ENCODE results near the gene VTI1A. TPM values are rescaled to one million over a fixed set of nuclear protein-coding genes. Genes with fewer than 3 reads are reported as not detected.

The VTI1A gene
- total and polyA plus RNA-seq, 9 of the 15 experiments (the other 6 are each of a cell fraction or from before 2014, with no cell fraction given), result 9.3 to 21.4 (median 16.0) TPM

DNA sequence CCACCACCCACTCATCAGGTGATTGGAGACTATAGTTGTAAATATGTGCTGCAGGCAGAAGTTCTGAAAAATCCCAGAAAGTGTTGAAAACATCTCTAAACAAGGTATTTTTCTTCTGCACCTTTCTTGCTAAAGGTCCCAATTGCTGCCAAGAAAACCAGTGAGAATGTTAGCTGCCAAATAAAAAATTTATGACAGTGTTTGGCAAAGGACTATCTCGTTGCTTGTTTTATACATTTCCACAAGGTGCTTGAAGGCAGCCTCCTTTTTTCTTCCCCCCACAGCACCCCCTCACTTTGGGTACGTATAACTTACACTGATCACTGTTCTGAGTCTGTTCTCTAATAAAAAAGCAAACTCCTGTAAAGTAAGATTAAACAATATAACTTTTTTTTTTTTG is 344.4 kb downstream of the VTI1A start:
- Histone ChIP-seq H3K4me3 (no peak overlapping the region), H3K9me3 (replicated peaks; ENCODE audit: control insufficient read depth, insufficient read depth, low read depth, low read length) (no peaks in the 10 kb centered on the region; the same call in 1 of the 2 replicates), H3K4me1 (replicated peaks in 1 of 2; ENCODE audit: control insufficient read depth in 2 of 2, insufficient read depth in 2 of 2, low read length in 2 of 2) (no peaks in the 10 kb centered on the region), H4K20me1 (replicated peaks; ENCODE audit: control insufficient read depth, insufficient read depth, low read length) (no peaks in the 10 kb centered on the region; the same call in 1 of the 2 replicates), H3K36me3 (ENCODE audit: control insufficient read depth, insufficient read depth, low read length) (no peaks in the 10 kb centered on the region), H2AFZ (ENCODE audit: low read depth, low read length) (no peak overlapping the region), H3K79me2 (ENCODE audit: control insufficient read depth, insufficient read depth, low read length) (no peaks in the 10 kb centered on the region), H3K27ac (ENCODE audit: extremely low read depth, low read depth, low read length) (no peak overlapping the region), H3K9me1 (ENCODE audit: control insufficient read depth, insufficient read depth, low read length) (no peaks in the 10 kb centered on the region), H3K27me3 (ENCODE audit: control insufficient read depth in 2 of 2, insufficient read depth in 2 of 2, low read length in 2 of 2) (no peaks in the 10 kb centered on the region), H3K9ac (ENCODE audit: insufficient read depth in 1 of 2, low read depth in 2 of 2, low read length in 2 of 2) (no peak overlapping the region), H3K4me2 (ENCODE audit: insufficient read depth, low read length) (no peak overlapping the region)
- ATAC-seq, result no peak
- in situ Hi-C loops (cut with MboI) (no loop called here), intact Hi-C loops (cut with micrococcal nuclease) (no loop called here)
- ChIA-PET POLR2A (interaction anchor here (0.6 kb wide), 1 partner anchor 111 kb away, joined by 3 read pairs; no protein-coding TSS in a partner anchor), CTCF (ENCODE audit: low intra/inter-chr PET ratio) (no interaction called here)
- DNase-seq (ENCODE audit: extremely low read depth in 1 of 4, low spot score in 3 of 4), result no peak
- TF ChIP-seq STAG1 (CRISPR knock-in tag; IDR thresholded peaks at IDR 0.05; ENCODE audit: borderline replicate concordance) (no peak), BACH1 (tag; IDR thresholded peaks at IDR 0.05) (no peak), HSF4 (CRISPR knock-in tag; IDR thresholded peaks at IDR 0.05; ENCODE audit: borderline replicate concordance) (no peak)
- no peak for FAIRE-seq
- no TSS peak for BruUV-seq (replicated peaks)
- WGBS (ENCODE audit: insufficient coverage, low coverage, missing lambda C conversion rate), result 33% methylated on average over 1 of the region's 2 CpGs

DNA sequence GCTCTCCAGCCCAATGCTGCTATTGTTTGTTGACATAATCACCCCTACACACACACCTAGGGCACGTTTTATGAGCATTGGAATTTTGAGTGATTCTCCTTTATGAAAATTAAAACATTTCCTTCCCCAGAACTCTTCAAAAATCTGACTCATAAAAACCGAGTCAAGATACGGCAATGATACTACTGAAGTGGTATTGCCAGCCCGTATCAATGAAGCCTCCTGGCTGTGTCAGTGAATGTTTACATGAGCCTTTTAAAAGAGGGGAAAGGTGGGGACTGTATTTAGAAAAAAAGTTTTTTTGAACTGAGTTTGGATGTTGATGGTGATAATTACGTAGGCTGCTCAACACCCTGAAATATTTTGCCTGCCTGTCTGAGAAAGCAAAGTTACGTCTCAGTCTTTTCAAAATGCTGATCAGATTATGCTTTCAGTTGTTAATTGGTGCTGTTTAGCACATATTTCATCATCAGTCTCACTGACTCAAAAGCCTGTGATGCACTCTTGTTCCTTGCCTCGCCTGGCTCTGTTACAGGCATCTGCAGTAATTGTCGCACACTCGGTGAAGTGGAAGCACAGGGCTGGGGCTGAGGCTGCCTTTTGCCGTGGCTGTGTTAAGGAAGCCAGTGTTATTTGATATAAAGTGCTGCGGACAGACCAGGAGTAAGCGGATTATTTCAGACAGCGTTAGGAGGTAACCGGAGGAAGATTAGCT is 345.6 kb downstream of the VTI1A start:
- H4K20me1 ChIP-seq (replicated peaks; ENCODE audit: control insufficient read depth, insufficient read depth, low read length), result no peaks in the 10 kb centered on the region; the same call in 1 of the 2 replicates
- H3K27me3 ChIP-seq (ENCODE audit: control insufficient read depth in 2 of 2, insufficient read depth in 2 of 2, low read length in 2 of 2), result no peaks in the 10 kb centered on the region
- H3K9me1 ChIP-seq (ENCODE audit: control insufficient read depth, insufficient read depth, low read length), result no peaks in the 10 kb centered on the region
- no peak overlapping the region for H3K9ac ChIP-seq (ENCODE audit: insufficient read depth in 1 of 2, low read depth in 2 of 2, low read length in 2 of 2)
- BruUV-seq (replicated peaks), result no TSS peak
- no peaks in the 10 kb centered on the region for H3K36me3 ChIP-seq (ENCODE audit: control insufficient read depth, insufficient read depth, low read length)
- no peak overlapping the region for H3K4me2 ChIP-seq (ENCODE audit: insufficient read depth, low read length)
- H2AFZ ChIP-seq (ENCODE audit: low read depth, low read length), result no peak overlapping the region
- H3K4me1 ChIP-seq (replicated peaks in 1 of 2; ENCODE audit: control insufficient read depth in 2 of 2, insufficient read depth in 2 of 2, low read length in 2 of 2), result no peaks in the 10 kb centered on the region
- ChIA-PET CTCF (ENCODE audit: low intra/inter-chr PET ratio) (no interaction called here), POLR2A (interaction anchor here (0.6 to 0.9 kb wide), 2 partner anchors 11 to 31 kb away, joined by 3 to 4 read pairs; no protein-coding TSS in a partner anchor)
- ATAC-seq, result no peak
- H3K27ac ChIP-seq (ENCODE audit: extremely low read depth, low read depth, low read length), result no peak overlapping the region
- no peaks in the 10 kb centered on the region; the same call in 1 of the 2 replicates for H3K9me3 ChIP-seq (replicated peaks; ENCODE audit: control insufficient read depth, insufficient read depth, low read depth, low read length)
- H3K4me3 ChIP-seq, result no peak overlapping the region
- WGBS (ENCODE audit: insufficient coverage, low coverage, missing lambda C conversion rate), result 67% methylated on average over 11 of the region's 14 CpGs
- no peaks in the 10 kb centered on the region for H3K79me2 ChIP-seq (ENCODE audit: control insufficient read depth, insufficient read depth, low read length)
- DNase-seq (ENCODE audit: extremely low read depth in 1 of 4, low spot score in 3 of 4), result no peak
- FAIRE-seq, result no peak
- intact Hi-C loops (cut with micrococcal nuclease) (no loop called here), in situ Hi-C loops (cut with MboI) (no loop called here)

Measured in K562 (cell line).